Parietal lobe (tissue), 2 donors: ENCODE results near the gene LSM12. TPM values are rescaled to one million over a fixed set of nuclear protein-coding genes. Genes with fewer than 3 reads are reported as not detected.

Experiments
- small RNA-seq: library from RNA; depleted of rRNA; stranded (forward); fragments of <200 nt; gene quantifications from one replicate; pipeline ENCODE3, GENCODE V24; 2014; ENCODE audit warnings: low replicate concordance
- total RNA-seq: library from RNA; depleted of rRNA; stranded (reverse); fragments of >200 nt; gene quantifications from one replicate; pipeline ENCODE4 v1.2.3, GENCODE V29; 2014

Gene LSM12
- 26.6 TPM for total RNA-seq

GRCh38 chr17:44066204-44066930 is at the start of gene LSM12:
Gene LSM12, minus strand, starts transcription at chr17:44066671. Its CDS starts 84 bp downstream, at chr17:44066587.

GRCh38 chr17:44070455-44071197 is 4.2 kb upstream of the LSM12 start, which contains the start of gene G6PC3:
Gene G6PC3, plus strand, starts transcription at chr17:44070735. Its CDS starts 231 bp downstream, at chr17:44070966.

GRCh38 chr17:44014437-44015172 is 51.9 kb downstream of the LSM12 start, which contains the start of gene TMEM101:
Gene TMEM101, minus strand, starts transcription at chr17:44014963. Its CDS starts 11 bp downstream, at chr17:44014952.

GRCh38 chr17:44004077-44004760 is 62.3 kb downstream of the LSM12 start, which contains the start of gene NAGS:
Gene NAGS, plus strand, starts transcription at chr17:44004622. Its CDS starts 42 bp downstream, at chr17:44004664.

Small RNA genes within 50 kb of the gene (small RNA-seq; reads per million reads assigned to genes)
- not detected for gene RF00012

Other genes starting within 250 kb of the LSM12 start
- 58.5 TPM for gene MPP3, start 233.5 kb downstream of the LSM12 start, total RNA-seq
- not detected for gene CD300LG, start 219.5 kb downstream of the LSM12 start, total RNA-seq
- gene MPP2, start 159.1 kb downstream of the LSM12 start, total RNA-seq: 17.5 TPM
- not detected for gene PPY, start 124.2 kb downstream of the LSM12 start, total RNA-seq
- gene PYY, start 112.7 kb downstream of the LSM12 start, total RNA-seq: not detected
- not detected for gene NAGS, start 62.0 kb downstream of the LSM12 start, total RNA-seq
- gene TMEM101, start 51.7 kb downstream of the LSM12 start, total RNA-seq: 21.0 TPM
- 19.4 TPM for gene G6PC3, start 4.1 kb upstream of the LSM12 start, total RNA-seq
- 115 TPM for gene HDAC5, start 57.0 kb upstream of the LSM12 start, total RNA-seq
- 1.9 TPM for gene HROB, start 75.3 kb upstream of the LSM12 start, total RNA-seq
- not detected for gene ASB16, start 104.0 kb upstream of the LSM12 start, total RNA-seq
- gene TMUB2, start 120.3 kb upstream of the LSM12 start, total RNA-seq: 28.8 TPM
- 71.1 TPM for gene ATXN7L3, start 133.2 kb upstream of the LSM12 start, total RNA-seq
- 101 TPM for gene UBTF, start 153.0 kb upstream of the LSM12 start, total RNA-seq
- gene SLC4A1, start 201.5 kb upstream of the LSM12 start, total RNA-seq: 3.1 TPM
- gene RUNDC3A, start 241.9 kb upstream of the LSM12 start, total RNA-seq: 67.6 TPM